ENCODE measurements around the gene POLR2L.

The POLR2L gene

GRCh38 chr11:837189-837989 lies 4.9 kb downstream of the POLR2L start:
- DNase-seq, result no peak

- no peak for DNase-seq
Observed at GRCh38 chr11:836700-837099, 5.6 kb downstream of the POLR2L start.

- no peak for DNase-seq
Observed at GRCh38 chr11:836274-836673, 6.1 kb downstream of the POLR2L start.

GRCh38 chr11:834371-835316 lies 7.7 kb downstream of the POLR2L start:
- peak; percentile 30 to 50 for DNase-seq

- peak in 1 of 2 donors; percentile 48 for DNase-seq
Observed at GRCh38 chr11:833849-834311, 8.4 kb downstream of the POLR2L start.

- DNase-seq, result peak; percentile 24 to 57
Observed at GRCh38 chr11:833114-833791, 9.1 kb downstream of the POLR2L start.

GRCh38 chr11:832529-833113 lies 9.7 kb downstream of the POLR2L start, which contains the start of gene CD151:
CD151 (plus strand) TSS chr11:832952; CDS start chr11:836070, 3,118 bp downstream.
- peak; percentile 59 to 72 for DNase-seq

GRCh38 chr11:831961-832528 lies 10.3 kb downstream of the POLR2L start:
- no peak for DNase-seq

- no peak for DNase-seq
Observed at GRCh38 chr11:831118-831864, 11.0 kb downstream of the POLR2L start.

- peak; percentile 18 to 57 for DNase-seq
Observed at GRCh38 chr11:830295-831117, 11.8 kb downstream of the POLR2L start.

- no peak for DNase-seq
Observed at GRCh38 chr11:829847-830294, 12.5 kb downstream of the POLR2L start.

- no peak for DNase-seq
Observed at GRCh38 chr11:829176-829846, 13.0 kb downstream of the POLR2L start.

- DNase-seq, result no peak
Observed at GRCh38 chr11:828506-829175, 13.7 kb downstream of the POLR2L start.

GRCh38 chr11:827897-828192 lies 14.5 kb downstream of the POLR2L start, which contains the start of gene CRACR2B:
CRACR2B (plus strand) TSS chr11:827919; CDS start chr11:828608, 689 bp downstream.
- DNase-seq, result no peak

GRCh38 chr11:827146-827896 lies 15.0 kb downstream of the POLR2L start:
- no peak for DNase-seq

- no peak for DNase-seq
Observed at GRCh38 chr11:826836-827145, 15.5 kb downstream of the POLR2L start.

- no peak for DNase-seq
Observed at GRCh38 chr11:826227-826621, 16.1 kb downstream of the POLR2L start.

Measured in inflammatory macrophage (primary cell).